Upper lobe of left lung (tissue), 6 donors: ENCODE data around the gene SIL1. TPM values are rescaled to one million over a fixed set of nuclear protein-coding genes. Genes with fewer than 3 reads are reported as not detected.
"Not testable (repeated sequence)": the region's sequence is repeated elsewhere in the genome, so short reads cannot be mapped to it uniquely, and the experiment has no call there.

ENCODE experiments used
- ATAC-seq, 2 donors: fragments of 200-7000 bp; cut with Tn5 transposase; one replicate each; pipeline ENCODE4 v1.9.1; 2022; ENCODE audit warnings: mild to moderate bottlenecking in 2 of 2, moderate library complexity in 2 of 2; ENCODE audit not compliant: low FRiP score in 2 of 2
- DNase-seq, 2 donors: peaks; one replicate each; pipeline ENCODE4 v3.0.0-alpha.2; 2019 to 2020
- H3K27ac ChIP-seq, 4 donors: fragments of 200-600 bp; sonication (generic); one replicate each; pipeline ENCODE4 v1.5.1; 2016 to 2019
- H3K27me3 ChIP-seq, 4 donors: fragments of 200-600 bp; sonication (generic); one replicate each; pipeline ENCODE4 v1.5.1; 2017 to 2019
- H3K36me3 ChIP-seq, 4 donors: fragments of 200-600 bp; sonication (generic); one replicate each; pipeline ENCODE4 v1.5.1; 2016 to 2019
- H3K4me1 ChIP-seq, 4 donors: fragments of 200-600 bp; sonication (generic); one replicate each; pipeline ENCODE4 v1.5.1; 2018 to 2019
- H3K4me3 ChIP-seq, 4 donors: fragments of 200-600 bp; sonication (generic); one replicate each; pipeline ENCODE4 v1.5.1; 2017 to 2019; ENCODE audit warnings: mild to moderate bottlenecking in 2 of 4, moderate library complexity in 1 of 4
- H3K9me3 ChIP-seq, 4 donors: fragments of 200-600 bp; sonication (generic); one replicate each; pipeline ENCODE4 v1.5.1; 2018 to 2019
- EP300 ChIP-seq, 4 donors: sonication (generic); formaldehyde crosslinking; IDR thresholded peaks; one replicate each; pipeline ENCODE4 v1.5.1; 2017; ENCODE audit warnings: antibody characterized with exemption in 4 of 4, control low read depth in 2 of 4
- POLR2A ChIP-seq, 4 donors: fragments of 450-650 bp; IDR thresholded peaks; one replicate each; pipeline ENCODE4 v1.5.1; 2016 to 2017; ENCODE audit warnings: antibody characterized with exemption in 4 of 4, mild to moderate bottlenecking in 2 of 4
- POLR2AphosphoS5 ChIP-seq, 2 donors: sonication (generic); formaldehyde crosslinking; IDR thresholded peaks; one replicate each; pipeline ENCODE4 v1.5.1; 2017; ENCODE audit warnings: antibody characterized with exemption in 2 of 2
- WGBS, 2 donors: methylation state at CpG; one replicate each; pipeline ENCODE4 v1.1.5; 2017 to 2018; 5-methylcytosine and 5-hydroxymethylcytosine counted together
- total RNA-seq, 6 donors: library from RNA; depleted of rRNA in 4 of 6; stranded (reverse); fragments of >200 nt in 4 of 6; gene quantifications; one replicate each; pipeline versions ENCODE4 v1.1.0 to v1.2.1, GENCODE V29; 2016 to 2021
- TF ChIP-seq, protein P1 (sequence below), 6 experiments: fragments of 450-650 bp in 4 of 6; fragments of 200-600 bp in 2 of 6; sonication (generic) in 2 of 6; IDR thresholded peaks; one replicate each; pipeline ENCODE4 v1.5.1; 2016 to 2019; ENCODE audit warnings: antibody characterized with exemption in 6 of 6
- donor health status: DM: no; HTN: no; CAD: no; lungs with moderate emphysema.
- donor health status: DM: no; HTN: yes; CAD: no; lungs with severe emphysema.

SIL1 gene
- total RNA-seq, 6 donors from 2014 or later, result 30.2 to 83.8 (median 51.2) TPM

DNA sequence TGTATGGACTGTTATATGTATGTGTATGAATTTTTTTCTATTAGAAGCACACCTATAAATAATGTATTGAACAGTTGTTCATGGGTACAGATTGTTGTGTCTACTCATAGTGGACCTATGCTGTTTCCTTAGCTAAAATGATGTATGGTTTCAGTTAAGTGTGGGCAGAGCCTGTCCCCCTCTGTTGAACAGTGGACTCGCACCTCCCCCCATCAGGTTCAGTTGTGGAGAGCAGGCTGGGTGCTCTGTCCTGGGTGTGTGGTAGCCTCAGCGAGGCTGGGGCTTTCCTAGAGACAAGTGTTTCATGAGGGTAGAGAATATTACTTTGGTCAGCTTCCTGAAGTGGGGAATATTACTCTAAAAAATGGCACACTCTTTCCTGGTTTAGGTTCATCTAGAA is 275.7 kb downstream of the SIL1 start:
- TF ChIP-seq, protein P1, sequence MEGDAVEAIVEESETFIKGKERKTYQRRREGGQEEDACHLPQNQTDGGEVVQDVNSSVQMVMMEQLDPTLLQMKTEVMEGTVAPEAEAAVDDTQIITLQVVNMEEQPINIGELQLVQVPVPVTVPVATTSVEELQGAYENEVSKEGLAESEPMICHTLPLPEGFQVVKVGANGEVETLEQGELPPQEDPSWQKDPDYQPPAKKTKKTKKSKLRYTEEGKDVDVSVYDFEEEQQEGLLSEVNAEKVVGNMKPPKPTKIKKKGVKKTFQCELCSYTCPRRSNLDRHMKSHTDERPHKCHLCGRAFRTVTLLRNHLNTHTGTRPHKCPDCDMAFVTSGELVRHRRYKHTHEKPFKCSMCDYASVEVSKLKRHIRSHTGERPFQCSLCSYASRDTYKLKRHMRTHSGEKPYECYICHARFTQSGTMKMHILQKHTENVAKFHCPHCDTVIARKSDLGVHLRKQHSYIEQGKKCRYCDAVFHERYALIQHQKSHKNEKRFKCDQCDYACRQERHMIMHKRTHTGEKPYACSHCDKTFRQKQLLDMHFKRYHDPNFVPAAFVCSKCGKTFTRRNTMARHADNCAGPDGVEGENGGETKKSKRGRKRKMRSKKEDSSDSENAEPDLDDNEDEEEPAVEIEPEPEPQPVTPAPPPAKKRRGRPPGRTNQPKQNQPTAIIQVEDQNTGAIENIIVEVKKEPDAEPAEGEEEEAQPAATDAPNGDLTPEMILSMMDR (IDR thresholded peaks at IDR 0.05), result no peak
- TF ChIP-seq POLR2A (IDR thresholded peaks at IDR 0.05) (no peak), POLR2AphosphoS5 (IDR thresholded peaks at IDR 0.05) (no peak), EP300 (IDR thresholded peaks at IDR 0.05) (no peak)
- Histone ChIP-seq H3K4me1 (peaks cover 0 to 10% (median 3%) of the 10 kb centered on the region in 4 donors), H3K9me3 (no peaks in the 10 kb centered on the region), H3K36me3 (peaks cover 21 to 65% (median 36%) of the 10 kb centered on the region in 4 donors), H3K27me3 (no peaks in the 10 kb centered on the region), H3K4me3 (no peak overlapping the region), H3K27ac (no peak overlapping the region)
- DNase-seq (no peak), ATAC-seq (no peak)
- WGBS, 2 donors, result 91 to 93% methylated on average over 2 of the region's 2 CpGs

DNA sequence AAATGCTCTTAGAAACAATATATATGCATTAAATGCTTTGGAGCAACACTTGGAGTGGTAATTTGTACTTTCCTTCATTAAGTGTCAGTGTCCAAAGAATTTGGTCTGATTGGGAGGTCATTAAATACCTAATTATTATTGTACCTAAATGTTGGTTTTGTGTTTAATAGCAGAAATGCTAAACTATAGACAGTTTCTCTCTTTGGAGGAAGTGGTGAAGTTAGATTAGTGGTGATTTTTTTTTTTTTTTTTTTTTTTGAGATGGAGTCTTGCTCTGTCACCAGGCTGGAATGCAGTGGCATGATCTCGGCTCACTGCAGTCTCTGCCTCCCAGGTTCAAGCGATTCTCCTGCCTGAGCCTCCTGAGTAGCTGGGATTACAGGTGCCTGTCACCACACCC is 276.8 kb downstream of the SIL1 start:
- DNase-seq, ATAC-seq, H3K4me3 ChIP-seq, H3K27ac ChIP-seq, H3K4me1 ChIP-seq, H3K9me3 ChIP-seq, H3K27me3 ChIP-seq: not testable (repeated sequence)
- WGBS, 2 donors, result 84 to 87% methylated on average over 2 of the region's 2 CpGs
- peaks cover 21 to 58% (median 26%) of the 10 kb centered on the region in 4 donors for H3K36me3 ChIP-seq

DNA sequence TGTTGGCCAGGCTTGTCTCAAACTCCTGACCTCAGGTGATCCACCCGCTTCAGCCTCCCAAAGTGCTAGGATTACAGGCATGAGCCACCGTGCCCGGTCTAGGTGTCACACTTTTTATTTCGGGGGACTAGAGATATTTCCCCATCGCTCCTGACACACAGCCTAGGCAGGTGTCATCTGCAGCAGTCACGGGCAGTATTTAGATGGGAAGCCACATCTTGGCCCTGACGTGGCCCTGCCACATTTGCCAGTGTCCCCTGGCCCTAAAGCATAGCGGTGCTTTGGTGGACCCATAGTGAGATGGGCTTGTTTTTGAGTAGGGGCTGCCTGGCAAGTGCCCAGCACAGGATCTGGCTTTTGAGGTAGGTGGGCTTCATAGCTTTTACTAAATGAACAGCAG is 278.0 kb downstream of the SIL1 start:
- no peak for DNase-seq
- TF ChIP-seq POLR2AphosphoS5 (IDR thresholded peaks at IDR 0.05), result no peak
- no peak for TF ChIP-seq EP300 (IDR thresholded peaks at IDR 0.05)
- TF ChIP-seq POLR2A (IDR thresholded peaks at IDR 0.05), result no peak
- TF ChIP-seq, protein P1 (IDR thresholded peaks at IDR 0.05), result no peak
- no peak for ATAC-seq
- WGBS, 2 donors, result 94 to 95% methylated on average over 8 of the region's 8 CpGs
- Histone ChIP-seq H3K4me1 (no peaks in the 10 kb centered on the region), H3K9me3 (no peaks in the 10 kb centered on the region), H3K27me3 (no peaks in the 10 kb centered on the region), H3K4me3 (no peak overlapping the region), H3K36me3 (peaks cover 9 to 50% (median 20%) of the 10 kb centered on the region in 4 donors), H3K27ac (no peak overlapping the region)

DNA sequence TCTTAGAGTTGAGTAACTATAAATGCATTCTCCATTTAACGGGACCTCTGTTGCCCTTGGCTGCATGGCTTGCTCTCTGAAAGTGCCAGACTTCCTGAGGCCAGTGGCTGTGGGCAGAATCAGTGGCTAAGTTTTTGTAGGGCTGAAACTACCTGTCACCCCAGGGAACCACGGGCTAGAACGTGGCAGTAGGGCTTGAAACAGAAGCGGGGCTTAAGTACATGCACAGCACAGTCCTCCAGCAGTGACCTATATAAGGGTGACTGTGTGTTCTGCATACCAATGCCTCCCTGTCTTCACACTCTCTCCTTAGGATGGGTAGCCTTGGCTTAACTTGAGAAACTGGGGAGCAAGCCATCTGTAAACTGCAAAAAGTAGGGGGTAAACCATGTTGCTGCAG is 279.5 kb downstream of the SIL1 start:
- Histone ChIP-seq H3K27ac (no peak overlapping the region), H3K27me3 (no peaks in the 10 kb centered on the region), H3K9me3 (no peaks in the 10 kb centered on the region), H3K4me1 (no peaks in the 10 kb centered on the region), H3K36me3 (peaks cover 0 to 46% (median 12%) of the 10 kb centered on the region in 4 donors), H3K4me3 (no peak overlapping the region)
- DNase-seq, result no peak
- TF ChIP-seq POLR2AphosphoS5 (IDR thresholded peaks at IDR 0.05) (no peak), POLR2A (IDR thresholded peaks at IDR 0.05) (no peak), EP300 (IDR thresholded peaks at IDR 0.05) (no peak)
- TF ChIP-seq, protein P1 (IDR thresholded peaks at IDR 0.05), result no peak
- WGBS, 2 donors, result 71 to 90% methylated on average over 4 of the region's 4 CpGs
- no peak for ATAC-seq

DNA sequence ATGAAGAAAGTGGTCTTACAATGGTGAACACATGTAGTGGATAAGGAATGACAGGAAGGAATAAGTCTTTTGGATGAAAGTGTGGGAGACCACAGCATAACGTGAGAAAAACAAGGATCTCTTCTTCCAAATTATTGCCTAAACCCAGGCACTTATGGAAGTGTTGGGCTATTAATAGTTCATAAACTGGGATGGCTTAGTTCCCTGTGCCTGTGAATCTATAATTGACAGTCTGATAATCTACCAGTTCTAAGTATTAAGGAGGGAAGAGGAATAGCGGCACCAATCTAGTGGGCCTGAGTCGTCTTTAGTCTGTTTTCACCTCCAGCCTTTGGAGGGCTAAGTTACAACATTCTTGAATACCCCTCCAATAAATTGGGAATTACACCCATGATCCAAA is 283.8 kb downstream of the SIL1 start:
- H3K4me1 ChIP-seq, result no peaks in the 10 kb centered on the region
- H3K27me3 ChIP-seq, result no peaks in the 10 kb centered on the region
- TF ChIP-seq POLR2A (IDR thresholded peaks at IDR 0.05) (no peak), POLR2AphosphoS5 (IDR thresholded peaks at IDR 0.05) (no peak), EP300 (IDR thresholded peaks at IDR 0.05) (no peak)
- TF ChIP-seq, protein P1 (IDR thresholded peaks at IDR 0.05), result no peak
- no peak for DNase-seq
- no peak overlapping the region for H3K27ac ChIP-seq
- WGBS, 2 donors, result 88 to 96% methylated on average over 3 of the region's 3 CpGs
- H3K4me3 ChIP-seq, result no peak overlapping the region
- H3K36me3 ChIP-seq, result peaks cover 0 to 42% (median 12%) of the 10 kb centered on the region in 4 donors
- no peaks in the 10 kb centered on the region for H3K9me3 ChIP-seq
- ATAC-seq, result no peak
